ENCODE data around the gene SLC5A5. TPM values are rescaled to one million over a fixed set of nuclear protein-coding genes. Genes with fewer than 3 reads are reported as not detected.

Gene SLC5A5
- total and polyA plus RNA-seq, 2 of the 8 experiments (the other 6 are each of a cell fraction or from before 2014, with no cell fraction given), result 1.5 to 1.8 TPM

- no peak for TF ChIP-seq TBP (IDR thresholded peaks at IDR 0.05; ENCODE audit: low read depth, low read length)
- TF ChIP-seq, protein P1, sequence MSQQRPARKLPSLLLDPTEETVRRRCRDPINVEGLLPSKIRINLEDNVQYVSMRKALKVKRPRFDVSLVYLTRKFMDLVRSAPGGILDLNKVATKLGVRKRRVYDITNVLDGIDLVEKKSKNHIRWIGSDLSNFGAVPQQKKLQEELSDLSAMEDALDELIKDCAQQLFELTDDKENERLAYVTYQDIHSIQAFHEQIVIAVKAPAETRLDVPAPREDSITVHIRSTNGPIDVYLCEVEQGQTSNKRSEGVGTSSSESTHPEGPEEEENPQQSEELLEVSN (IDR thresholded peaks at IDR 0.05), result no peak; the same call in 1 of the 2 replicates
- no peak for TF ChIP-seq SIRT6 (IDR thresholded peaks at IDR 0.05; ENCODE audit: low read length)
These were observed 6.1 kb upstream of the SLC5A5 start (continued) for GRCh38 chr19:17865364-17866311.
